KMS-11 (cell line): Measurements from ENCODE around the gene NGEF.

Source experiments
- H2AFZ ChIP-seq: fragments of 200-600 bp; sonication (generic); 2 replicates; pipeline ENCODE4 v1.6.1; 2016; ENCODE audit warnings: antibody characterized with exemption, mixed run types, low read depth
- H3K27ac ChIP-seq: fragments of 200-600 bp; sonication (generic); 2 replicates; pipeline ENCODE4 v1.6.1; 2016; ENCODE audit warnings: mild to moderate bottlenecking, mixed run types
- H3K27me3 ChIP-seq: fragments of 200-600 bp; sonication (generic); 2 replicates; pipeline ENCODE4 v1.6.1; 2017; ENCODE audit warnings: mild to moderate bottlenecking, low read depth, mixed run types, moderate library complexity; ENCODE audit not compliant: insufficient read depth
- H3K36me3 ChIP-seq: fragments of 200-600 bp; sonication (generic); 2 replicates; pipeline ENCODE4 v1.6.1; 2017; ENCODE audit warnings: mild to moderate bottlenecking, mixed run types; ENCODE audit not compliant: insufficient read depth
- H3K4me1 ChIP-seq: fragments of 200-600 bp; sonication (generic); 2 replicates; pipeline ENCODE4 v1.6.1; 2016; ENCODE audit warnings: mild to moderate bottlenecking, low read depth, mixed run types; ENCODE audit not compliant: poor library complexity, severe bottlenecking
- H3K4me2 ChIP-seq: fragments of 200-600 bp; sonication (generic); 2 replicates; pipeline ENCODE4 v1.7.0; 2016; ENCODE audit warnings: mild to moderate bottlenecking, mixed run types
- H3K4me3 ChIP-seq: fragments of 200-600 bp; sonication (generic); IDR thresholded peaks from 2 replicates; pipeline ENCODE4 v1.6.1; 2017; ENCODE audit warnings: low read depth, low read length, mixed read lengths; ENCODE audit not compliant: insufficient read depth
- H3K79me2 ChIP-seq: fragments of 200-600 bp; sonication (generic); 2 replicates; pipeline ENCODE4 v1.6.1; 2016; ENCODE audit warnings: low read depth, mixed run types; ENCODE audit not compliant: insufficient read depth
- H3K9ac ChIP-seq: fragments of 200-600 bp; sonication (generic); 2 replicates; pipeline ENCODE4 v1.6.1; 2016; ENCODE audit warnings: mild to moderate bottlenecking, mixed run types
- H4K20me1 ChIP-seq: fragments of 200-600 bp; sonication (generic); 2 replicates; pipeline ENCODE4 v1.6.1; 2016; ENCODE audit warnings: mild to moderate bottlenecking, mixed run types; ENCODE audit not compliant: insufficient read depth
- TF ChIP-seq, protein P1 (sequence below): fragments of 200-600 bp; sonication (generic); conservative IDR thresholded peaks from 2 replicates; pipeline ENCODE4 v1.6.1; 2017; ENCODE audit warnings: low read depth, mild to moderate bottlenecking, antibody characterized with exemption, low read length, moderate library complexity, mixed read lengths

NGEF gene

DNA sequence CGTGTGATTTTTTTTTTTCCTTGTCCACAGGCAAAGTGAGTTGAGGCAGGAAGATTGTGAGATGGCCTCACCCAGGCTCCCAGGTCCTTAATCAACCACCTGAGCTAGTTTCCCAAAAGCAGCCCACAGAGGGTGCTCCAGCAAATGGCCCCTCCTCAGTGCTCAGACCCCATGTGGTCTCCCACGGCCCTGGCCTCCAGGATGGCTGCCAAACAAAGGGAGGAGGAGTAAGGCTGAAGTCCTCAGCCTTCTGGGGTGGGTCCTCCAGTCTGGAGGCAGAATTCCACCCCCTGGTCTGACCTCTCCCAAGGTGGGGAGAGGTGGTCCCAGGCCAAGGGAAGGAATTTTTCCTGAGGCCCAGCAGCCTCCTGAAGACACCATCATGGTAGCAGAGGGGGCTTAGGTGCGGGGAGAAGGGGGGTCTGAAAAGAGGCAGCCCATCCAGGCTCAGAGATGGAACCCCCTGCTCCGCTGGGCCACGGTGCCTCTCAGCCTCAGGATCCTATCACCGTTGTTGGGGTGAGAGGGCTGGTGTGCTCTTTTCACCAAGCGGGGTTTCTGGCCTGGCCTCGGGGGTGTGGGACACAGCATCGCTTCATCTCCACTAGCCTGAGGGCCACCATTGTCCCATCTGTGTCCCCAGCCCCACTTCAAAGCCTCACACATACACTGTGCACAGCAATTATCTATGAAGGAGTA is 2.3 kb downstream of the NGEF start:
- no peak overlapping the region for H3K4me2 ChIP-seq
- H3K79me2 ChIP-seq: no peaks in the 10 kb centered on the region
- no peaks in the 10 kb centered on the region for H3K27me3 ChIP-seq
- H2AFZ ChIP-seq: no peak overlapping the region
- H4K20me1 ChIP-seq: no peaks in the 10 kb centered on the region
- no peak overlapping the region for H3K27ac ChIP-seq
- H3K4me3 ChIP-seq: no peak overlapping the region
- H3K4me1 ChIP-seq: no peaks in the 10 kb centered on the region
- no peak overlapping the region for H3K9ac ChIP-seq
- no peaks in the 10 kb centered on the region for H3K36me3 ChIP-seq
- TF ChIP-seq, protein P1, sequence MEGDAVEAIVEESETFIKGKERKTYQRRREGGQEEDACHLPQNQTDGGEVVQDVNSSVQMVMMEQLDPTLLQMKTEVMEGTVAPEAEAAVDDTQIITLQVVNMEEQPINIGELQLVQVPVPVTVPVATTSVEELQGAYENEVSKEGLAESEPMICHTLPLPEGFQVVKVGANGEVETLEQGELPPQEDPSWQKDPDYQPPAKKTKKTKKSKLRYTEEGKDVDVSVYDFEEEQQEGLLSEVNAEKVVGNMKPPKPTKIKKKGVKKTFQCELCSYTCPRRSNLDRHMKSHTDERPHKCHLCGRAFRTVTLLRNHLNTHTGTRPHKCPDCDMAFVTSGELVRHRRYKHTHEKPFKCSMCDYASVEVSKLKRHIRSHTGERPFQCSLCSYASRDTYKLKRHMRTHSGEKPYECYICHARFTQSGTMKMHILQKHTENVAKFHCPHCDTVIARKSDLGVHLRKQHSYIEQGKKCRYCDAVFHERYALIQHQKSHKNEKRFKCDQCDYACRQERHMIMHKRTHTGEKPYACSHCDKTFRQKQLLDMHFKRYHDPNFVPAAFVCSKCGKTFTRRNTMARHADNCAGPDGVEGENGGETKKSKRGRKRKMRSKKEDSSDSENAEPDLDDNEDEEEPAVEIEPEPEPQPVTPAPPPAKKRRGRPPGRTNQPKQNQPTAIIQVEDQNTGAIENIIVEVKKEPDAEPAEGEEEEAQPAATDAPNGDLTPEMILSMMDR: no peak

DNA sequence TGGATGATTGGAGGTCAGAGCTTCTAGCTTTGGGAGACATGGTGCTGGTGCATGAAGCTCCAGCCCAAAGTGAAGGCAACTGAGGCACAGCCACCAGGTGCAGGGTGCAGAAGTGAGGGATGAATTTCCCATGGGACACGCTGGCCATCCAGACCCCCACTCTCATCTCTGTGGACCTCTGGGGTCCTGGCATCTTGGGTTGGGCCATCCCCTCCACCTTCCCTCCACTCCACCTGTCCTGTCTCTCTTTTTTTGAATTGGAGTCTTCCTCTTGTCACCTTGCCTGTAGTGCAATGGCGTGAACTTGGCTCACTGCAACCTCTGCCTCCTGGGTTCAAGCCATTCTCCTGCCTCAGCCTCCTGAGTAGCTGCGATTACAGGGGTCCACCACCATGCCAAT is 3.4 kb downstream of the NGEF start:
- Histone ChIP-seq H3K9ac (no peak overlapping the region), H3K27ac (no peak overlapping the region), H3K4me2 (no peak overlapping the region), H3K4me1 (no peaks in the 10 kb centered on the region), H3K4me3 (no peak overlapping the region), H4K20me1 (no peaks in the 10 kb centered on the region), H2AFZ (no peak overlapping the region), H3K36me3 (no peaks in the 10 kb centered on the region), H3K79me2 (no peaks in the 10 kb centered on the region), H3K27me3 (no peaks in the 10 kb centered on the region)
- TF ChIP-seq, protein P1: no peak

DNA sequence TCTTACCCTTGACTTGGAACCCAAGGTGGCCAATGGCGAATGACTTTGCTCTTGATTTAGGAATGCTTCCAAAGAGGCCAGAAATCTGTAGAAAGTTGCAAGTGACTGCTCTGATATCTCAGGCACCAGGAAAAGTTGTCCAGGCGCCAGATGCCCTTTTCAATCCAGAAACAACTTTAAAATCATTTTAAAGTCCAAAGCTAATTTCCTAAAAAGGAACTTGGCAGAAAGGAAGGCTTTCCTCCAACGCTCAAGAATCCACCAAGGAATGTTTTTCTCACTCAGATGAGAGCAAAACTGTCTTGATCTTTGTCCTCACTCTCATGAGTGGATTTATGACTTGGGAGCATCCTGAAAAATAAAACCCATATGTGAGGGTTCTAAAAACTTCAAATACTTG is 5.3 kb downstream of the NGEF start:
- no peak overlapping the region for H3K27ac ChIP-seq
- no peak overlapping the region for H2AFZ ChIP-seq
- H3K4me2 ChIP-seq: no peak overlapping the region
- H3K27me3 ChIP-seq: no peaks in the 10 kb centered on the region
- no peaks in the 10 kb centered on the region for H3K79me2 ChIP-seq
- no peaks in the 10 kb centered on the region for H3K4me1 ChIP-seq
- no peak overlapping the region for H3K4me3 ChIP-seq
- no peaks in the 10 kb centered on the region for H3K36me3 ChIP-seq
- TF ChIP-seq, protein P1: no peak
- H4K20me1 ChIP-seq: no peaks in the 10 kb centered on the region
- H3K9ac ChIP-seq: no peak overlapping the region

DNA sequence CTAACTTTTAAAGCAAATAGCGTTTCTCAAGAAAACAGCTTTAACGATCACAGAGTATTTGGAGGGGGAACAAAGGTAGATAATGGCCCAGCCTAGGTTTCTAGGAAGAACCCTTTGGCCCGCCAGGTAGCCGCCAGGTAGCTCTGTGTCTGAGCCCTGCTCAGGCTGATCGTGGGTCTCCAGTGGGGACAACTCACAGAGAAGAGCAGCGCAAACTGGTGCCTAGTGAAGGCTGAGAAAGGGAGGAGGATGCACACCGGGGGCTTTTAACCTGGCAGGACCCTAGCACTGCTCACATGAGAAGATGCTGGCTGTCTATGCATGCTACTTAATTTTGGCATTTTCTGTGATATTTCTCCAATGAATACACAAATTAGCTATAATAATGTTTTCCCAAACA is 5.8 kb downstream of the NGEF start:
- Histone ChIP-seq H3K79me2 (no peaks in the 10 kb centered on the region), H3K27me3 (no peaks in the 10 kb centered on the region), H4K20me1 (no peaks in the 10 kb centered on the region), H3K27ac (no peak overlapping the region), H2AFZ (no peak overlapping the region), H3K36me3 (no peaks in the 10 kb centered on the region), H3K9ac (no peak overlapping the region), H3K4me2 (no peak overlapping the region), H3K4me3 (no peak overlapping the region), H3K4me1 (no peaks in the 10 kb centered on the region)
- TF ChIP-seq, protein P1: no peak
